K562 (cell line): ENCODE results near the gene SAFB.

Experiments
- ARID3B ChIP-seq: fragments of 250-450 bp; sonication (Bioruptor Pico); IDR thresholded peaks from 2 replicates; pipeline ENCODE4 v1.4.0; 2020; ENCODE audit warnings: borderline replicate concordance
- EZH2 ChIP-seq: IDR thresholded peaks from 2 replicates; pipeline ENCODE4 v1.6.1; 2012; ENCODE audit warnings: low read depth, mild to moderate bottlenecking, inconsistent platforms, low read length, borderline replicate concordance
- FOXM1 ChIP-seq, 2 experiments: fragments of 450-650 bp in 1 of 2; sonication (generic) in 1 of 2; formaldehyde crosslinking in 1 of 2; IDR thresholded peaks; 2 replicates each; pipeline versions ENCODE4 v1.6.1 to v1.9.0; 2017 to 2022; ENCODE audit warnings: low read depth in 2 of 2, mild to moderate bottlenecking in 2 of 2, missing genetic modification reagents in 1 of 2, moderate library complexity in 1 of 2
- HOXB6 ChIP-seq: fragments of 250-450 bp; sonication (Bioruptor Pico); IDR thresholded peaks from 2 replicates; pipeline ENCODE4 v1.5.1; 2022; ENCODE audit warnings: mild to moderate bottlenecking, borderline replicate concordance
- IRF2 ChIP-seq: sonication (generic); formaldehyde crosslinking; IDR thresholded peaks from 2 replicates; pipeline ENCODE4 v1.8.1; 2022; ENCODE audit warnings: mild to moderate bottlenecking, missing genetic modification reagents
- MIER1 ChIP-seq: fragments of 450-650 bp; IDR thresholded peaks from 2 replicates; pipeline ENCODE4 v1.6.1; 2016; ENCODE audit warnings: antibody characterized with exemption, mild to moderate bottlenecking, low read depth
- REST ChIP-seq, 2 experiments: fragments of 450-650 bp; formaldehyde crosslinking in 1 of 2; IDR thresholded peaks; 2 replicates each; pipeline versions ENCODE4 v1.4.0 to v1.6.1; 2014 to 2020; ENCODE audit warnings: mild to moderate bottlenecking in 2 of 2, borderline replicate concordance in 1 of 2, low read depth in 1 of 2
- SMC3 ChIP-seq: conservative IDR thresholded peaks from 2 replicates; pipeline ENCODE4 v1.6.1; 2011; ENCODE audit warnings: low read depth, low read length, improper control_type of control experiment; ENCODE audit not compliant: insufficient read depth
- TCF7L2 ChIP-seq: fragments of 150-350 bp; IDR thresholded peaks from 2 replicates; pipeline ENCODE4 v1.6.1; 2016; ENCODE audit warnings: low read depth, mild to moderate bottlenecking, low read length, moderate library complexity
- TF ChIP-seq, protein P1 (sequence below): fragments of 450-650 bp; IDR thresholded peaks from 2 replicates; pipeline ENCODE4 v1.7.0; 2016; ENCODE audit warnings: borderline replicate concordance
- TF ChIP-seq, protein P2 (sequence below): sonication (generic); formaldehyde crosslinking; IDR thresholded peaks from 2 replicates; pipeline ENCODE4 v1.5.0; 2020; ENCODE audit warnings: missing genetic modification reagents

- TF ChIP-seq MIER1 = no peak
- TF ChIP-seq REST (IDR thresholded peaks at IDR 0.05; ENCODE audit: borderline replicate concordance) = no peak
- TF ChIP-seq REST (CRISPR knock-in tag; IDR thresholded peaks at IDR 0.05; ENCODE audit: low read depth) = no peak
- TF ChIP-seq, protein P1, sequence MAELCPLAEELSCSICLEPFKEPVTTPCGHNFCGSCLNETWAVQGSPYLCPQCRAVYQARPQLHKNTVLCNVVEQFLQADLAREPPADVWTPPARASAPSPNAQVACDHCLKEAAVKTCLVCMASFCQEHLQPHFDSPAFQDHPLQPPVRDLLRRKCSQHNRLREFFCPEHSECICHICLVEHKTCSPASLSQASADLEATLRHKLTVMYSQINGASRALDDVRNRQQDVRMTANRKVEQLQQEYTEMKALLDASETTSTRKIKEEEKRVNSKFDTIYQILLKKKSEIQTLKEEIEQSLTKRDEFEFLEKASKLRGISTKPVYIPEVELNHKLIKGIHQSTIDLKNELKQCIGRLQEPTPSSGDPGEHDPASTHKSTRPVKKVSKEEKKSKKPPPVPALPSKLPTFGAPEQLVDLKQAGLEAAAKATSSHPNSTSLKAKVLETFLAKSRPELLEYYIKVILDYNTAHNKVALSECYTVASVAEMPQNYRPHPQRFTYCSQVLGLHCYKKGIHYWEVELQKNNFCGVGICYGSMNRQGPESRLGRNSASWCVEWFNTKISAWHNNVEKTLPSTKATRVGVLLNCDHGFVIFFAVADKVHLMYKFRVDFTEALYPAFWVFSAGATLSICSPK = no peak
- no peak for TF ChIP-seq SMC3
- TF ChIP-seq TCF7L2 = no peak
- TF ChIP-seq EZH2 = no peak
- TF ChIP-seq HOXB6 = no peak
- TF ChIP-seq IRF2 (CRISPR knock-in tag) = no peak
- TF ChIP-seq ARID3B (CRISPR knock-in tag) = no peak
- TF ChIP-seq, protein P2, sequence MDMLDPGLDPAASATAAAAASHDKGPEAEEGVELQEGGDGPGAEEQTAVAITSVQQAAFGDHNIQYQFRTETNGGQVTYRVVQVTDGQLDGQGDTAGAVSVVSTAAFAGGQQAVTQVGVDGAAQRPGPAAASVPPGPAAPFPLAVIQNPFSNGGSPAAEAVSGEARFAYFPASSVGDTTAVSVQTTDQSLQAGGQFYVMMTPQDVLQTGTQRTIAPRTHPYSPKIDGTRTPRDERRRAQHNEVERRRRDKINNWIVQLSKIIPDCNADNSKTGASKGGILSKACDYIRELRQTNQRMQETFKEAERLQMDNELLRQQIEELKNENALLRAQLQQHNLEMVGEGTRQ = no peak
- no peak for TF ChIP-seq FOXM1 (IDR thresholded peaks at IDR 0.05; ENCODE audit: low read depth)
- no peak for TF ChIP-seq FOXM1 (CRISPR knock-in tag; IDR thresholded peaks at IDR 0.05; ENCODE audit: low read depth)
Observed at GRCh38 chr19:5683177-5683886, 60.4 kb downstream of the SAFB start.
